Mesothelial cell of epicardium (in vitro differentiated cells): Measurements from ENCODE around the gene KLHL1. TPM values are rescaled to one million over a fixed set of nuclear protein-coding genes. Genes with fewer than 3 reads are reported as not detected.

Experiments used
- DNase-seq, 2 experiments: peaks; one replicate each; pipeline ENCODE4 v3.0.0; 2021; ENCODE audit warnings: low spot score in 2 of 2; ENCODE audit not compliant: unreplicated experiment in 2 of 2
- H3K27ac Mint-ChIP-seq: 2 replicates; pipeline ENCODE4 v1.8.0; 2021; ENCODE audit warnings: mixed read lengths
- H3K27me3 Mint-ChIP-seq: 2 replicates; pipeline ENCODE4 v1.8.0; 2021; ENCODE audit warnings: low read depth, mixed read lengths
- H3K36me3 Mint-ChIP-seq: 2 replicates; pipeline ENCODE4 v1.8.0; 2021; ENCODE audit warnings: mixed read lengths
- H3K4me1 Mint-ChIP-seq: 2 replicates; pipeline ENCODE4 v1.8.0; 2021; ENCODE audit warnings: mixed read lengths
- H3K4me3 Mint-ChIP-seq: 2 replicates; pipeline ENCODE4 v1.8.0; 2021; ENCODE audit warnings: mild to moderate bottlenecking, moderate library complexity, mixed read lengths
- H3K9me3 Mint-ChIP-seq: 2 replicates; pipeline ENCODE4 v1.8.0; 2021; ENCODE audit warnings: mixed read lengths
- CTCF ChIP-seq: fragments of 200-600 bp; sonication (generic); IDR thresholded peaks from one replicate; pipeline ENCODE4 v1.5.0; 2021; ENCODE audit warnings: antibody characterized with exemption; ENCODE audit not compliant: unreplicated experiment
- total RNA-seq: library from RNA; stranded (reverse); gene quantifications from 3 replicates; pipeline ENCODE4 v1.2.1, GENCODE V29; 2021

KLHL1 gene
- total RNA-seq, 1 donor from 2014 or later = not detected

- no peaks in the 10 kb centered on the region for H3K9me3 Mint-ChIP-seq
- no peak overlapping the region for H3K27ac Mint-ChIP-seq
- no peaks in the 10 kb centered on the region for H3K27me3 Mint-ChIP-seq
- H3K36me3 Mint-ChIP-seq = no peaks in the 10 kb centered on the region
- DNase-seq = no peak
- H3K4me3 Mint-ChIP-seq = no peak overlapping the region
- no peak for TF ChIP-seq CTCF
- peaks cover 3% of the 10 kb centered on the region for H3K4me1 Mint-ChIP-seq
Measured at GRCh38 chr13:69690999-69691398, 417.3 kb downstream of the KLHL1 start.

- DNase-seq = no peak
- TF ChIP-seq CTCF = no peak
- H3K9me3 Mint-ChIP-seq = no peaks in the 10 kb centered on the region
- peaks cover 17% of the 10 kb centered on the region for H3K4me1 Mint-ChIP-seq
- H3K4me3 Mint-ChIP-seq = no peak overlapping the region
- no peaks in the 10 kb centered on the region for H3K27me3 Mint-ChIP-seq
- H3K27ac Mint-ChIP-seq = no peak overlapping the region
- H3K36me3 Mint-ChIP-seq = no peaks in the 10 kb centered on the region
Measured at GRCh38 chr13:69683921-69684686, 424.1 kb downstream of the KLHL1 start.

GRCh38 chr13:69681722-69682121, 426.5 kb downstream of the KLHL1 start:
- no peak for TF ChIP-seq CTCF
- H3K4me1 Mint-ChIP-seq = peaks cover 14% of the 10 kb centered on the region
- H3K4me3 Mint-ChIP-seq = no peak overlapping the region
- H3K27me3 Mint-ChIP-seq = no peaks in the 10 kb centered on the region
- no peak overlapping the region for H3K27ac Mint-ChIP-seq
- no peaks in the 10 kb centered on the region for H3K9me3 Mint-ChIP-seq
- DNase-seq = no peak
- H3K36me3 Mint-ChIP-seq = no peaks in the 10 kb centered on the region

- Mint-ChIP-seq H3K36me3 (no peaks in the 10 kb centered on the region), H3K9me3 (no peaks in the 10 kb centered on the region), H3K4me1 (peaks cover 2% of the 10 kb centered on the region), H3K4me3 (no peak overlapping the region), H3K27me3 (no peaks in the 10 kb centered on the region), H3K27ac (no peak overlapping the region)
- DNase-seq = no peak
- no peak for TF ChIP-seq CTCF
Measured at GRCh38 chr13:69677343-69677742, 430.9 kb downstream of the KLHL1 start.

GRCh38 chr13:69676286-69676685, 432.0 kb downstream of the KLHL1 start:
- TF ChIP-seq CTCF = no peak
- DNase-seq = no peak
- Mint-ChIP-seq H3K27ac (no peak overlapping the region), H3K4me3 (no peak overlapping the region), H3K36me3 (no peaks in the 10 kb centered on the region), H3K9me3 (peaks cover 1% of the 10 kb centered on the region), H3K4me1 (peaks cover 2% of the 10 kb centered on the region), H3K27me3 (no peaks in the 10 kb centered on the region)

GRCh38 chr13:69660155-69660554, 448.1 kb downstream of the KLHL1 start:
- TF ChIP-seq CTCF = no peak
- H3K27ac Mint-ChIP-seq = no peak overlapping the region
- no peaks in the 10 kb centered on the region for H3K27me3 Mint-ChIP-seq
- no peak for DNase-seq
- no peak overlapping the region for H3K4me3 Mint-ChIP-seq
- H3K9me3 Mint-ChIP-seq = peaks cover 43% of the 10 kb centered on the region
- H3K36me3 Mint-ChIP-seq = peaks cover 12% of the 10 kb centered on the region
- H3K4me1 Mint-ChIP-seq = no peaks in the 10 kb centered on the region
